ENCODE data around the gene FZD1.
A peak's percentile ranks its signal among the peaks of the same experiment; 100 is the strongest.

FZD1 gene

GRCh38 chr7:91264046-91264923, at the start of gene FZD1:
TSS of gene FZD1 (plus strand) at chr7:91264433. CDS start at chr7:91264881, 448 bp downstream.
- H3K27ac ChIP-seq: peak within 1 kb of the TSS; percentile 43 to 98 (median 92)
- H3K4me3 ChIP-seq: peak within 1 kb of the TSS; percentile 64 to 88 (median 80)

GRCh38 chr7:91226411-91226810, 37.8 kb upstream of the FZD1 start:
- Histone ChIP-seq H3K27ac (no peak overlapping the region), H3K4me3 (no peak overlapping the region)

DNA sequence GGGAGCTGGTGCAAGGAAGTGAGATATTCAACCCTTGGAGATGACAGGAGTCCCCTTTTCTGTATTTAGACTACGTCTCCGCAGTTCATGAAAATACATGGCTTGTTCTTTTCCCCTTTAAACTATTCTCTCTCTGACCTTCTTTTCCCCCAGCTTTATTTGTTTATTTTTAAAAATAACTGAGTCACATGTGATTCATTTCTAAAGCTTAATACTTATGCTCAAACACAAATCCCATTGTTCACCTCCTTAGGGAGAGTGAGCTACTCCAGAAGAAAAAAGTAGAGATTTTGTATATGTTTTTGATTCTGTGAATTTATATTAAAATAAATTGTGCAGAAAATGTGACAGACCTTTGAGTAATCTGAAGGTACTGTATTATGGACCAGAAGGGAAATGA, 35.9 kb upstream of the FZD1 start:
- Histone ChIP-seq H3K27ac (no peak overlapping the region), H3K4me3 (no peak overlapping the region)

DNA sequence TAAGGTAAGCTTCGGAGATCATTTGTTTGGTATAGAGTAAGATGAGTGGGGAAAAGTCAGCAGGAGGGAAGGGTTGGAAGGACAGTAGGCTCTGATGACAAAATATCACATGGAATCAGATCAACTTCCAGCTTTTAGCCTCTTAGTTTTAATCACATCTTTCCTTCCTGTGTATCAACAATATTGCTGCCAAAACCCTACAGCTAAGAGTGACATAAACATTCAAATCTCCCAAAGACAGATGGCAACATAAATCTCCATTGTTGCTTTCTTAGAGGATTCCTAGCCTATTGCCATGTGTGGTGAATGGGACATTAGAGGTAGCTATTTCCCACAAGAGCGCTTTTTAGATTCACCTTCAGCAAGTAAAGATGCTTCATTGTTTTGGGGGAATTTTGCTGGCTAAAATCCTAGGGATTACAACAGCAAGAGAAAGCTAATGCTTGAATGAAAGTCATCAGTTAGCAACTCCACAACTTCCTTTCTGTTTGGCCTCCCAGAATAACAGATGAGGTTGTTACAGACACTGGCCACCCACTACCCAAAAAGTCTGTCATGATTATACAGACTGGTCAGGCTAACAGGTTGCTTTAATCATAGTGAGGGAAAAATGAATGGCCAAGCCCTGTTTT, 35.2 kb upstream of the FZD1 start:
- Histone ChIP-seq H3K4me3 (no peak overlapping the region), H3K27ac (no peak overlapping the region)

DNA sequence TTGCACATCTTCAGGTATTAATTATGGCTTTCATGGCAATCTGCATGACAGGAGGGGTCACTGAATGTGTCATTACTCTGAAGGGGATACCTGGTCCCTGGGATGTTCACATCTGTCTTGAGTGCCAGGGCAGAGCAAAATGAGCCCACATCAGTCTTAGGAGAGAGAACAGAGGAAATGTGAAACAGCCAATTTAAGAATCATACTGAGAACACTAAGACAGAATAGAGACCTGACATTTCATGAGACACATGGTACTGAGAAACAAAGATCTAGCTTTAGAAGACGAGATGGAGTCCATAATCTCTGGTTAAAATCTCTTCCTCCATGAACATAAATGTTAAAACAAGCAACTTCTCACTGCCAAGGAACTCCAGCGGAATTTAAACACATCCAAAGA, 34.1 kb upstream of the FZD1 start:
- Histone ChIP-seq H3K4me3 (no peak overlapping the region), H3K27ac (no peak overlapping the region)

- H3K27ac ChIP-seq: no peak overlapping the region
- no peak overlapping the region for H3K4me3 ChIP-seq
Observed at GRCh38 chr7:91230503-91230902, 33.7 kb upstream of the FZD1 start.

DNA sequence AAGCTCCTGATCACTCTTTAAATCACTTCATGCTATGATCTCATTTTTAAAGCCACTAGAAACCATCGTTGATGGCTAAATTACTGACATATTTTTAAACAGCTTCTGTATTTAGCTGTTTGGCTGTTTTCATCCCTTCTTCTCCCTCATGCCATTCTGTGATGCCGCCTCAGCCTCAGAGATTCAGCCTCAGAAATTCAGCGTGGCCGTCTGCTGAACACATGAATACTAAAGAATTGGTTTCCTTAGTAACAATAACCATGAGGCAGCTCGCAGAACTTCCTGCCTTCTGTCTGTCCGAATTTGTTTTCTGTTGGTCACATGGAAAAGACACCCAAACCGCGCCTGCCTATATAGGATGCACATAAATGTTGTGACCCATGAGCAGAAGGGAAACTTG, 31.0 kb upstream of the FZD1 start:
- no peak overlapping the region for H3K4me3 ChIP-seq
- no peak overlapping the region for H3K27ac ChIP-seq

DNA sequence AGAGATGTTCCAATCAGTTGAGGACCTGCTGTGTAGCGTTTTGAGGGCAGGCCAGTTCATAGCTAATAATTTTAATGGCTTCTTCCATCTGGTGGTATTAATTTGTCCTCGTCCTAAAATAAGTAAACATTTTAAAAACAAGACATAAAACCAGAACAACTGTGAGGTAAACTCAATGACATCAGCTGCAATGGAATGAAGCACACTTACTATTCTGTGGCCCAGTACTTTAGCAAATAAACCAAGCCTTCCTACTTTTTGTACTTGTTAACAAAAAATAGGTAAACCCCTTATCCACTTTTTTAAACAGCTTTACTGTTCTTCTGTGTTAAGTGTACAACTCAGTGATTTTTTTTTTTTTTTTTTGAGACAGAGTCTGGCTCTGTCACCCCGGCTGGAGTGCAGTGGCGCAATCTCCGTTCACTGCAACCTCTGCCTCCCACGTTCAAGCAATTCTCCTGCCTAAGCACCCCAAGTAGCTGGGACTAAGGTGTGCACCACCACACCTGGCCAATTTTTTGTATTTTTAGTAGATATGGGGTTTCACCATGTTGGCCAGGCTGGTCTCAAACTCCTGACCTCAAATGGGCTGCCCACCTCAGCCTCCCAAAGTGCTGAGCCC, 28.9 kb upstream of the FZD1 start:
- no peak overlapping the region for H3K4me3 ChIP-seq
- no peak overlapping the region for H3K27ac ChIP-seq

DNA sequence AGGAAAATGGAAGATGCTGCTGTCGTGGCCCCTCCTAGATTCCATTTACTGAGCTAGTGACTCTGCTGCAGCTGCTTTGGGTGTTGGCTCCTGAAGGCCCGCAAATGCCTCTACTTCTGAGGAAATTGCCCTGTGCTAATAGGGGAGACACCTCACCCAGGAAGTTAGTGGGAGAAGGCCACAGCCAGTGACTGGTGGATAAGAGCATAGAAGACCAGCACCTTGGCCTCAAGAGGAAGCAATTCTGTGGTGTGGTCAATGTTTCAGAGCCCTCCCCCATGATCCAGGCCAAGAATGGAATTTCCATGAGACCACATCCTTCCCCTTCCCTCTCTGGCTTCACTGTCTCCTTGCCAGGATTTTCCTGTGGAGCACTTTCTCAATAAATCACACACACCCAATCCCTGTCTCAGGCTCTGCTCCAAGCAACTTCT, 25.0 kb upstream of the FZD1 start:
- Histone ChIP-seq H3K27ac (no peak overlapping the region), H3K4me3 (no peak overlapping the region)

GRCh38 chr7:91239772-91240171, 24.5 kb upstream of the FZD1 start:
- Histone ChIP-seq H3K27ac (peak overlapping the region in 7 of 21 experiments; percentile 10 to 65 (median 39)), H3K4me3 (no peak overlapping the region)

GRCh38 chr7:91240376-91240941, 23.8 kb upstream of the FZD1 start:
- no peak overlapping the region for H3K4me3 ChIP-seq
- peak overlapping the region in 10 of 21 experiments; percentile 7 to 65 (median 41) for H3K27ac ChIP-seq

- H3K4me3 ChIP-seq: no peak overlapping the region
- H3K27ac ChIP-seq: peak overlapping the region in 4 of 21 experiments; percentile 11 to 33 (median 21)
Observed at GRCh38 chr7:91242097-91242844, 22.0 kb upstream of the FZD1 start.

GRCh38 chr7:91243591-91244301, 20.5 kb upstream of the FZD1 start:
- Histone ChIP-seq H3K27ac (peak overlapping the region in 2 of 21 experiments; percentile 26 to 52), H3K4me3 (no peak overlapping the region)

GRCh38 chr7:91247500-91247899, 16.7 kb upstream of the FZD1 start:
- no peak overlapping the region for H3K4me3 ChIP-seq
- no peak overlapping the region for H3K27ac ChIP-seq

DNA sequence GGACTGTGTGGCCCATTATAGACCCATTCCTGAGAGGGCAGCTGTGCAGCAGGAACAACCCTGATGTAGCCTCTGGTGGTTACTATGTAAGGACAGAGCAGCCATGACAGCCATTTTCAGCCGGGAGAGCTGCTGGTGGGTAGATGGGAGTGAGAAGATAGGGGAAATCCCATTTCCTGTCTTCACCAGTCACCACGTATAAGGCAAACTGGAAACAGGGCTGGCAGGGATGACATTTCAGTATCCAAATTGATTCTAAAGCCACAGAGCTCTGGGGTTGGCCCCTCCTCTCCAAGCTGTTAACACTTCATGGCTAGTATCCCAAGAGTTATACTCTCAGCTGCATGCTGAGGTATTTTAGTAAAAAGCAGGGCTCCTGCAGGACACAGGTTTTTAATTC, 15.2 kb upstream of the FZD1 start:
- no peak overlapping the region for H3K4me3 ChIP-seq
- H3K27ac ChIP-seq: peak overlapping the region in 7 of 21 experiments; percentile 6 to 57 (median 39)

DNA sequence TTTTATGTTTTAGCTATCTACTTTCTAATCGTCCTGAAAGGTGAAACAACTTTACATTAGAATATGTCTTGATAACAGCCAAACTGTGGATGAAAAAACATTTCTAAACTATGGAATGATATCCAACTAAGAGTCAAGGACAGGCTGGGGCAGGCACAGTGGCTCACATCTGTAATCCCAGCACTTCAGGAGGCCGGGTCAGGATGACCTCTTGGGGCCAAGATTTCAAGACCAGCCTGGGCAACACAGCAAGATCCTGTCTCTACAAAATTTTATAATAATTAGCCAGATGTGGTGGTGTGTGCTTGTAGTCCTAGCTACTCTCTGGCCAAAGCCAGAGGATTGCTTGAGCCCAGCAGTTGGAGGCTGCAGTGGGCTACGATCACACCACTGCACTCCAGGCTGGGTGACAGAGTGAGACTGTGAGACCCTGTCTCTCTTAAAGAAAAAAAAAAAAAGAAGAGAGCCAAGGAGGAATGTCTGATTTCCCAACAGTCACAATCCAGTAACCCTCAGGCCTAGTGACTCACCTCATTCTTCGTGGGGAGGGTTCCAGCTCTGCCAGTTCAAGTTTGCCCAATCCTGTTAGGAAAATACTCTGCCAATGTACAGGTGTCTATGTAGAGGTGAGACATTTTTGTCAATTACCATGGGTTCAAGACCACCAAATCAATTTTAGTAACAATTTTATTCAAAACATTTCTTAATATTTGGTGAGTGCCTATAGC, 14.6 kb upstream of the FZD1 start:
- no peak overlapping the region for H3K4me3 ChIP-seq
- peak overlapping the region in 8 of 21 experiments; percentile 6 to 57 (median 38) for H3K27ac ChIP-seq

GRCh38 chr7:91250706-91251105, 13.5 kb upstream of the FZD1 start:
- no peak overlapping the region for H3K27ac ChIP-seq
- H3K4me3 ChIP-seq: no peak overlapping the region

GRCh38 chr7:91251877-91252276, 12.4 kb upstream of the FZD1 start:
- H3K27ac ChIP-seq: no peak overlapping the region
- H3K4me3 ChIP-seq: no peak overlapping the region

Data from skin epidermis (tissue), 12 donors.